Endothelial cell (in vitro differentiated cells): ENCODE data around the gene NAA80. TPM values are rescaled to one million over a fixed set of nuclear protein-coding genes. Genes with fewer than 3 reads are reported as not detected.
"Not testable (repeated sequence)": the region's sequence is repeated elsewhere in the genome, so short reads cannot be mapped to it uniquely, and the experiment has no call there.

Experiments
- DNase-seq: peaks from one replicate; pipeline ENCODE4 v3.0.0; 2021; ENCODE audit warnings: low spot score
- H3K27ac Mint-ChIP-seq: one replicate; pipeline ENCODE4 v1.8.0; 2021; ENCODE audit warnings: mixed read lengths, inconsistent platforms; ENCODE audit not compliant: unreplicated experiment
- H3K27me3 Mint-ChIP-seq: one replicate; pipeline ENCODE4 v1.8.0; 2021; ENCODE audit warnings: mild to moderate bottlenecking, moderate library complexity, mixed read lengths, inconsistent platforms; ENCODE audit not compliant: unreplicated experiment
- H3K36me3 Mint-ChIP-seq: one replicate; pipeline ENCODE4 v1.8.0; 2021; ENCODE audit warnings: mild to moderate bottlenecking, low read depth, mixed read lengths, inconsistent platforms; ENCODE audit not compliant: unreplicated experiment
- H3K4me1 Mint-ChIP-seq: one replicate; pipeline ENCODE4 v1.8.0; 2021; ENCODE audit warnings: mild to moderate bottlenecking, mixed read lengths, inconsistent platforms; ENCODE audit not compliant: unreplicated experiment
- H3K4me3 Mint-ChIP-seq: one replicate; pipeline ENCODE4 v1.8.0; 2021; ENCODE audit warnings: mild to moderate bottlenecking, mixed read lengths, inconsistent platforms; ENCODE audit not compliant: unreplicated experiment
- H3K9me3 Mint-ChIP-seq: one replicate; pipeline ENCODE4 v1.8.0; 2021; ENCODE audit warnings: mixed read lengths, inconsistent platforms; ENCODE audit not compliant: unreplicated experiment
- CTCF ChIP-seq: fragments of 200-600 bp; sonication (generic); IDR thresholded peaks from one replicate; pipeline ENCODE4 v1.5.0; 2021; ENCODE audit warnings: antibody characterized with exemption; ENCODE audit not compliant: unreplicated experiment
- total RNA-seq: library from RNA; stranded (reverse); fragmentation: NEBNext Ultra II Directional; extraction: Animal tissue kit (Norgen Biotek cat#: 25700); gene quantifications from one replicate; pipeline ENCODE4 v1.2.1, GENCODE V29; 2021; ENCODE audit not compliant: unreplicated experiment

NAA80 gene
- total RNA-seq, 1 donor from 2014 or later, result 17.1 TPM

DNA sequence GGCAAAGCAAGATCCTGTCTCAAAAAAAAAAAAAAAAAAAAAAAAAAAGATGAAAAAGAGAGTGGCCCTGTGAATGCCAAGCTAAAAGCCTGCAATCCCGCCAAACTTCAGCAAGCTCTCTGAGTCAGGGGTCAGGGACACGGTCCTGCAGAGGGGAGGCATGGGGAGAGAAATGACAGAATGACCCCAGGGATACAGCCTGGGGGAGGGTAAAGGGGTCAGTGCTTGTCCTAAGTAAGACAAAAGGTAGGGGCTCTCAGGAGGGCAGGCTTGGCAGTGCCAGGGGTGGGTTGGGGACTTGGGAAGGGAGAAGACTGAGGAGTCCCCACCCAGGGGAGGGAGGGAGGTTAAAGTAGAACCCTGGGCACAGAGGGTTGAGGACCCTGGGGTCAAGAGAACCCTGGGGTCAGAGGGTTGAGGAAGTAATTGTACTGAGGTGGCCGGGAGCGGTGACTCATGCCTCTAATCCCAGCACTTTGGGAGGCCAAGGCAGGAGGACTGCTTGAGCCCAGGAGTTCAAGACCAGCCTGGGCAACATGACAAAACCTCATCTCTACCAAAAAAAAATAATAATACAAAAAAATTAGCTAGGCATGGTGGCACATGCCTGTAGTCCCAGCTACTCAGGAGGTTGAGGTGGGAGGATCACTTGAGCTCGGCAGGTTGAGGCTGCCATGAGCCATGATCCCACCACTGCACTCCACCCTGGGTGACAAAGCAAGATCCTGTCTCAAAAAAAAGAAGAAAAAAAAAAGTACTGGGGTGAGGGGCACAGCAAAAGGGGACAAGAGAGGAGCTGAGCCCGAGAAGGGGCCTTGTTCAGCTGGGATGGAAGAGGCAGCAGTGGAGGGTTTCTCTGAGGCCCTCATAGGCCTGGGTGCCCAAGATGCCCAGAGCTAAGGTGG is 35.5 kb downstream of the NAA80 start:
- peaks cover 37% of the 10 kb centered on the region for H3K27me3 Mint-ChIP-seq
- peaks cover 9% of the 10 kb centered on the region for H3K36me3 Mint-ChIP-seq
- peak overlapping the region; percentile 27 for H3K4me3 Mint-ChIP-seq
- peaks cover 7% of the 10 kb centered on the region for H3K4me1 Mint-ChIP-seq
- H3K27ac Mint-ChIP-seq, result peak overlapping the region; percentile 48
- no peaks in the 10 kb centered on the region for H3K9me3 Mint-ChIP-seq
- no peak for DNase-seq
- no peak for TF ChIP-seq CTCF

GRCh38 chr3:50262778-50263177 is 36.4 kb downstream of the NAA80 start:
- no peak for TF ChIP-seq CTCF
- peak overlapping the region; percentile 42 for H3K4me3 Mint-ChIP-seq
- peak overlapping the region; percentile 57 for H3K27ac Mint-ChIP-seq
- peaks cover 8% of the 10 kb centered on the region for H3K4me1 Mint-ChIP-seq
- H3K36me3 Mint-ChIP-seq, result peaks cover 3% of the 10 kb centered on the region
- peaks cover 27% of the 10 kb centered on the region for H3K27me3 Mint-ChIP-seq
- H3K9me3 Mint-ChIP-seq, result no peaks in the 10 kb centered on the region
- DNase-seq, result no peak

DNA sequence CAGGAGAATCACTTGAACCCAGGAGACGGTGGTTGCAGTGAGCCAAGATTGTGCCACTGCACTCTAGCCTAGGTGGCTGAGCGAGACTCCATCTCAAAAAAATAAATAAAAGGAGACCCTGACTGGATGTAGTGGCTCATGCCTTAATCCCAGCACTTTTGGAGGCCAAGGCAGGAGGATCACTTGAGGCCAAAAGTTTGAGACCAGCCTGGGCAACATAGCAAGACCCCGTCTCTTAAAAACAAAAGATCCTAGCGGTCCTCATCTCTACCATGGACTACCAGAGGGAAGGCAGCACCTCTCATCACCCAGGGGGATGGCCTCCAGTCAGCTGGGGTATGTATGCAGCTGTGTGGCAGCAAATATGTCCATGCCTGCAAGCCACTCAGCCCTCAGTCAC is 37.0 kb downstream of the NAA80 start:
- peaks cover 11% of the 10 kb centered on the region for H3K4me1 Mint-ChIP-seq
- H3K9me3 Mint-ChIP-seq, DNase-seq, H3K4me3 Mint-ChIP-seq, H3K27ac Mint-ChIP-seq, H3K36me3 Mint-ChIP-seq: not testable (repeated sequence)
- H3K27me3 Mint-ChIP-seq, result peaks cover 28% of the 10 kb centered on the region

- peak overlapping the region; percentile 57 for H3K27ac Mint-ChIP-seq
- H3K27me3 Mint-ChIP-seq, result peaks cover 31% of the 10 kb centered on the region
- TF ChIP-seq CTCF, result no peak
- H3K4me1 Mint-ChIP-seq, result peaks cover 13% of the 10 kb centered on the region
- no peak overlapping the region for H3K4me3 Mint-ChIP-seq
- DNase-seq, result no peak
- peaks cover 13% of the 10 kb centered on the region for H3K36me3 Mint-ChIP-seq
- H3K9me3 Mint-ChIP-seq, result no peaks in the 10 kb centered on the region
These were observed 37.7 kb downstream of the NAA80 start for GRCh38 chr3:50261505-50261904.

- TF ChIP-seq CTCF, result no peak
- no peak for DNase-seq
- peaks cover 33% of the 10 kb centered on the region for H3K27me3 Mint-ChIP-seq
- H3K4me1 Mint-ChIP-seq, result peaks cover 13% of the 10 kb centered on the region
- H3K36me3 Mint-ChIP-seq, result peaks cover 14% of the 10 kb centered on the region
- H3K4me3 Mint-ChIP-seq, result no peak overlapping the region
- no peaks in the 10 kb centered on the region for H3K9me3 Mint-ChIP-seq
- peak overlapping the region; percentile 67 for H3K27ac Mint-ChIP-seq
These were observed 38.2 kb downstream of the NAA80 start for GRCh38 chr3:50260942-50261441.
